ENCODE results near the gene SLC25A12.

Gene SLC25A12

GRCh38 chr2:171889333-171889732 is 4.7 kb downstream of the SLC25A12 start:
- DNase-seq (no peak), ATAC-seq (no peak)

- no peak for DNase-seq
- no peak for ATAC-seq
Observed at GRCh38 chr2:171883275-171883893, 10.7 kb downstream of the SLC25A12 start.

- peak; percentile 79 for ATAC-seq
Observed at GRCh38 chr2:171882089-171882769, 11.8 kb downstream of the SLC25A12 start.

GRCh38 chr2:171880774-171881173 is 13.3 kb downstream of the SLC25A12 start:
- ATAC-seq (no peak), DNase-seq (no peak)

More at GRCh38 chr2:171882089-171882769, 11.8 kb downstream of the SLC25A12 start:
- no peak for DNase-seq

- DNase-seq (no peak), ATAC-seq (no peak)
Observed at GRCh38 chr2:171879865-171880264, 14.2 kb downstream of the SLC25A12 start.

- no peak for DNase-seq
- ATAC-seq: peak; percentile 24
Observed at GRCh38 chr2:171878481-171878993, 15.5 kb downstream of the SLC25A12 start.

- ATAC-seq: no peak
- no peak for DNase-seq
Observed at GRCh38 chr2:171874963-171875362, 19.1 kb downstream of the SLC25A12 start.

- ATAC-seq (no peak), DNase-seq (no peak)
Observed at GRCh38 chr2:171874517-171874916, 19.5 kb downstream of the SLC25A12 start.

- ATAC-seq (peak; percentile 49), DNase-seq (no peak)
Observed at GRCh38 chr2:171864357-171864985, 29.6 kb downstream of the SLC25A12 start.

- DNase-seq (no peak), ATAC-seq (no peak)
Observed at GRCh38 chr2:171862501-171862900, 31.5 kb downstream of the SLC25A12 start.

- no peak for DNase-seq
- no peak for ATAC-seq
Observed at GRCh38 chr2:171858397-171858958, 35.6 kb downstream of the SLC25A12 start.

- DNase-seq: no peak
- no peak for ATAC-seq
Observed at GRCh38 chr2:171855401-171855800, 38.6 kb downstream of the SLC25A12 start.

- ATAC-seq (no peak), DNase-seq (no peak)
Observed at GRCh38 chr2:171852366-171852888, 41.6 kb downstream of the SLC25A12 start.

GRCh38 chr2:171847627-171848026 is 46.4 kb downstream of the SLC25A12 start:
- DNase-seq (no peak), ATAC-seq (no peak)

GRCh38 chr2:171846894-171847293 is 47.1 kb downstream of the SLC25A12 start:
- ATAC-seq (no peak), DNase-seq (no peak)

GRCh38 chr2:171841996-171842395 is 52.0 kb downstream of the SLC25A12 start:
- no peak for ATAC-seq
- DNase-seq: no peak

- ATAC-seq (no peak), DNase-seq (no peak)
Observed at GRCh38 chr2:171837736-171838135, 56.3 kb downstream of the SLC25A12 start.

- DNase-seq: no peak
- ATAC-seq: no peak
Observed at GRCh38 chr2:171836146-171836910, 57.7 kb downstream of the SLC25A12 start.

GRCh38 chr2:171835386-171835785 is 58.7 kb downstream of the SLC25A12 start:
- ATAC-seq: no peak

GRCh38 chr2:171834286-171834685 is 59.8 kb downstream of the SLC25A12 start:
- ATAC-seq (no peak), DNase-seq (no peak)

More at GRCh38 chr2:171835386-171835785, 58.7 kb downstream of the SLC25A12 start:
- no peak for DNase-seq

GRCh38 chr2:171832489-171832888 is 61.6 kb downstream of the SLC25A12 start:
- DNase-seq (no peak), ATAC-seq (no peak)

GRCh38 chr2:171830039-171830438 is 64.0 kb downstream of the SLC25A12 start:
- DNase-seq: no peak
- no peak for ATAC-seq

Data from stimulated activated naive CD8-positive, alpha-beta T cell treated with anti-CD3 and anti-CD28 coated beads, Interleukin-15, Interleukin-2, amounts not matched to agents 100 U/mL and 50 U/mL, for 24 hours (primary cell).